CMK (cell line): ENCODE data around the gene C17orf107.

Source experiments
- DNase-seq: peaks from one replicate; pipeline ENCODE4 v3.0.0-alpha.2; 2010; ENCODE audit warnings: low read depth

Gene C17orf107

GRCh38 chr17:4877089-4877488 is 22.2 kb upstream of the C17orf107 start:
- no peak for DNase-seq

GRCh38 chr17:4879601-4880000 is 19.7 kb upstream of the C17orf107 start:
- DNase-seq = no peak

GRCh38 chr17:4880857-4881256 is 18.5 kb upstream of the C17orf107 start:
- DNase-seq = no peak

GRCh38 chr17:4881761-4882555 is 17.4 kb upstream of the C17orf107 start:
- DNase-seq = no peak

GRCh38 chr17:4884489-4884888 is 14.8 kb upstream of the C17orf107 start:
- DNase-seq = no peak

GRCh38 chr17:4886830-4887229 is 12.5 kb upstream of the C17orf107 start:
- DNase-seq = no peak

- DNase-seq = no peak
These were observed 11.8 kb upstream of the C17orf107 start for GRCh38 chr17:4887581-4887980.

GRCh38 chr17:4891411-4892410 is 7.6 kb upstream of the C17orf107 start:
- no peak for DNase-seq

- DNase-seq = no peak
These were observed 6.7 kb upstream of the C17orf107 start for GRCh38 chr17:4892499-4893221.

- DNase-seq = no peak
These were observed 6.1 kb upstream of the C17orf107 start for GRCh38 chr17:4893272-4893671.

- no peak for DNase-seq
These were observed 5.4 kb upstream of the C17orf107 start for GRCh38 chr17:4893721-4894560.

GRCh38 chr17:4895121-4895520 is 4.2 kb upstream of the C17orf107 start:
- no peak for DNase-seq

- no peak for DNase-seq
These were observed 3.5 kb upstream of the C17orf107 start for GRCh38 chr17:4895657-4896331.

GRCh38 chr17:4896332-4897197 is 2.8 kb upstream of the C17orf107 start:
- no peak for DNase-seq

- DNase-seq = no peak
These were observed 2.1 kb upstream of the C17orf107 start for GRCh38 chr17:4897198-4897687.

GRCh38 chr17:4897785-4898184 is 1.6 kb upstream of the C17orf107 start:
- no peak for DNase-seq

GRCh38 chr17:4898351-4898750 is 985 bp upstream of the C17orf107 start:
- DNase-seq = no peak

GRCh38 chr17:4898927-4899326 is 409 bp upstream of the C17orf107 start:
- no peak for DNase-seq
